K562 (cell line): ENCODE results near the gene NSMF.

Source experiments
- CTCF ChIP-seq, 3 experiments: IDR thresholded peaks in 2 of 3; conservative IDR thresholded peaks in 1 of 3; 2 replicates each; pipeline ENCODE4 v1.5.1; 2011 to 2012; ENCODE audit warnings: low read length in 3 of 3, mild to moderate bottlenecking in 3 of 3, control low read depth in 2 of 3, improper control_type of control experiment in 1 of 3, inconsistent platforms in 1 of 3, low read depth in 1 of 3, mixed read lengths in 1 of 3, moderate library complexity in 1 of 3; ENCODE audit not compliant: insufficient read depth in 2 of 3
- TAF9B ChIP-seq: fragments of 450-650 bp; IDR thresholded peaks from 2 replicates; pipeline ENCODE4 v1.6.1; 2018; ENCODE audit warnings: mild to moderate bottlenecking; ENCODE audit not compliant: partially characterized antibody
- TBL1XR1 ChIP-seq, 2 experiments: IDR thresholded peaks; 2 replicates each; pipeline ENCODE4 v1.6.1; 2012; ENCODE audit warnings: improper control_type of control experiment in 2 of 2, low read length in 2 of 2, mild to moderate bottlenecking in 1 of 2
- TBP ChIP-seq: optimal IDR thresholded peaks from 2 replicates; pipeline ENCODE3; 2011; ENCODE audit warnings: low read depth, low read length, improper control_type of control experiment
- ZNF143 ChIP-seq: sonication (generic); formaldehyde crosslinking; IDR thresholded peaks from 2 replicates; pipeline ENCODE4 v1.9.0; 2022; ENCODE audit warnings: mild to moderate bottlenecking, missing genetic modification reagents

- no peak for TF ChIP-seq ZNF143 (CRISPR knock-in tag)
- TF ChIP-seq TBP: no peak
- no peak for TF ChIP-seq CTCF (IDR thresholded peaks at IDR 0.05 in 2 of 3, conservative IDR thresholded peaks at IDR 0.05 in 1 of 3; ENCODE audit: insufficient read depth in 2 of 3, low read depth in 1 of 3, low read length in 3 of 3)
- TF ChIP-seq TAF9B: no peak
- no peak for TF ChIP-seq TBL1XR1 (IDR thresholded peaks at IDR 0.05; ENCODE audit: low read length in 2 of 2)
These were observed 50.3 kb downstream of the NSMF start for GRCh38 chr9:137408651-137409405.
